Measurements from ENCODE around the gene FXN. TPM values are rescaled to one million over a fixed set of nuclear protein-coding genes. Genes with fewer than 3 reads are reported as not detected.
A peak's percentile ranks its signal among the peaks of the same experiment; 100 is the strongest.
"Not testable (repeated sequence)": the region's sequence is repeated elsewhere in the genome, so short reads cannot be mapped to it uniquely, and the experiment has no call there.

The FXN gene
- total RNA-seq, 1 donor from 2014 or later: 2.3 TPM

GRCh38 chr9:69066955-69067354, 31.4 kb downstream of the FXN start:
- no peak for DNase-seq (ENCODE audit: low read depth in 2 of 2)

- no peak for DNase-seq (ENCODE audit: low read depth in 2 of 2)
Observed at GRCh38 chr9:69070201-69070600, 34.6 kb downstream of the FXN start.

- DNase-seq (ENCODE audit: low read depth in 2 of 2): no peak
Observed at GRCh38 chr9:69071059-69071458, 35.5 kb downstream of the FXN start.

GRCh38 chr9:69073103-69073502, 37.6 kb downstream of the FXN start:
- DNase-seq (ENCODE audit: low read depth in 2 of 2): no peak

- DNase-seq (ENCODE audit: low read depth in 2 of 2): no peak
Observed at GRCh38 chr9:69074801-69075200, 39.2 kb downstream of the FXN start.

- no peak for DNase-seq (ENCODE audit: low read depth in 2 of 2)
Observed at GRCh38 chr9:69076550-69076949, 41.0 kb downstream of the FXN start.

- no peak for DNase-seq (ENCODE audit: low read depth in 2 of 2)
Observed at GRCh38 chr9:69078069-69078468, 42.5 kb downstream of the FXN start.

GRCh38 chr9:69078581-69078980, 43.0 kb downstream of the FXN start:
- DNase-seq (ENCODE audit: low read depth in 2 of 2): no peak

GRCh38 chr9:69079186-69079585, 43.6 kb downstream of the FXN start:
- DNase-seq (ENCODE audit: low read depth in 2 of 2): no peak

GRCh38 chr9:69081261-69081660, 45.7 kb downstream of the FXN start:
- DNase-seq (ENCODE audit: low read depth in 2 of 2): no peak

GRCh38 chr9:69083321-69083720, 47.8 kb downstream of the FXN start:
- DNase-seq (ENCODE audit: low read depth in 2 of 2): peak; percentile 67 to 73

- DNase-seq (ENCODE audit: low read depth in 2 of 2): peak in 1 of 2 donors; percentile 27
Observed at GRCh38 chr9:69085569-69086283, 50.2 kb downstream of the FXN start.

GRCh38 chr9:69086312-69086711, 50.8 kb downstream of the FXN start:
- DNase-seq (ENCODE audit: low read depth in 2 of 2): no peak

GRCh38 chr9:69086769-69087168, 51.2 kb downstream of the FXN start:
- DNase-seq (ENCODE audit: low read depth in 2 of 2): peak in 1 of 2 donors; percentile 45

- no peak for DNase-seq (ENCODE audit: low read depth in 2 of 2)
Observed at GRCh38 chr9:69089082-69089481, 53.5 kb downstream of the FXN start.

- DNase-seq (ENCODE audit: low read depth in 2 of 2): no peak
Observed at GRCh38 chr9:69089491-69089890, 53.9 kb downstream of the FXN start.

GRCh38 chr9:69090140-69090750, 54.7 kb downstream of the FXN start:
- peak in 1 of 2 donors; percentile 10 for DNase-seq (ENCODE audit: low read depth in 2 of 2)

- no peak for DNase-seq (ENCODE audit: low read depth in 2 of 2)
Observed at GRCh38 chr9:69090946-69091345, 55.4 kb downstream of the FXN start.

GRCh38 chr9:69093471-69094103, 58.0 kb downstream of the FXN start:
- DNase-seq (ENCODE audit: low read depth in 2 of 2): peak in 1 of 2 donors; percentile 31

GRCh38 chr9:69094361-69095135, 59.0 kb downstream of the FXN start:
- not testable (repeated sequence) for DNase-seq (ENCODE audit: low read depth in 2 of 2)

GRCh38 chr9:69097064-69097463, 61.5 kb downstream of the FXN start:
- DNase-seq (ENCODE audit: low read depth in 2 of 2): peak in 1 of 2 donors; percentile 90

Data from dermis microvascular lymphatic vessel endothelial cell (primary cell).